Spleen (tissue), 11 donors: Measurements from ENCODE around the gene AHRR. TPM values are rescaled to one million over a fixed set of nuclear protein-coding genes. Genes with fewer than 3 reads are reported as not detected.

Experiments used
- DNase-seq: peaks from one replicate; pipeline ENCODE4 v3.0.0-alpha.2; 2020
- H3K27ac ChIP-seq, 8 donors: fragments of 200-600 bp; sonication (generic) in 7 of 8; 1 replicate in 4 of 8; 2 replicates in 4 of 8; pipeline versions ENCODE4 v1.5.0 to v1.8.0; 2016 to 2021; ENCODE audit warnings: inconsistent platforms in 4 of 8, mild to moderate bottlenecking in 4 of 8, moderate library complexity in 1 of 8
- H3K27me3 ChIP-seq, 7 donors: fragments of 200-600 bp; sonication (generic) in 6 of 7; replicated peaks in 1 of 7; 1 replicate in 4 of 7; 2 replicates in 3 of 7; pipeline versions ENCODE4 v1.5.0 to v1.8.0; 2016 to 2021; ENCODE audit warnings: inconsistent platforms in 3 of 7, mild to moderate bottlenecking in 1 of 7
- H3K36me3 ChIP-seq, 6 donors: fragments of 200-600 bp; sonication (generic) in 5 of 6; 1 replicate in 4 of 6; 2 replicates in 2 of 6; pipeline versions ENCODE4 v1.5.0 to v1.8.0; 2016 to 2021; ENCODE audit warnings: inconsistent platforms in 2 of 6
- H3K4me1 ChIP-seq, 6 donors: fragments of 200-600 bp; sonication (generic) in 5 of 6; 1 replicate in 3 of 6; 2 replicates in 3 of 6; pipeline versions ENCODE4 v1.5.0 to v1.8.0; 2016 to 2021; ENCODE audit warnings: inconsistent platforms in 3 of 6
- H3K4me3 ChIP-seq, 8 donors: fragments of 200-600 bp; sonication (generic) in 7 of 8; 1 replicate in 4 of 8; 2 replicates in 4 of 8; pipeline versions ENCODE4 v1.5.0 to v1.8.0; 2016 to 2021; ENCODE audit warnings: inconsistent platforms in 4 of 8, mild to moderate bottlenecking in 4 of 8, moderate library complexity in 2 of 8
- H3K9me3 ChIP-seq, 8 donors: fragments of 200-600 bp; sonication (generic) in 7 of 8; 1 replicate in 4 of 8; 2 replicates in 4 of 8; pipeline versions ENCODE4 v1.5.0 to v1.8.0; 2016 to 2021; ENCODE audit warnings: inconsistent platforms in 4 of 8
- CTCF ChIP-seq, 11 experiments: fragments of 200-600 bp in 7 of 11; fragments of 450-650 bp in 4 of 11; sonication (generic) in 4 of 11; IDR thresholded peaks in 8 of 11; conservative IDR thresholded peaks in 3 of 11; 1 replicate in 7 of 11; 2 replicates in 4 of 11; pipeline versions ENCODE4 v1.4.0 to v1.8.0; 2016 to 2021; ENCODE audit warnings: antibody characterized with exemption in 11 of 11, inconsistent platforms in 4 of 11, mild to moderate bottlenecking in 1 of 11
- POLR2A ChIP-seq, 3 donors: fragments of 450-650 bp; IDR thresholded peaks; one replicate each; pipeline ENCODE4 v1.5.1; 2017; ENCODE audit warnings: antibody characterized with exemption in 3 of 3, mild to moderate bottlenecking in 1 of 3
- POLR2AphosphoS5 ChIP-seq, 3 donors: sonication (generic); formaldehyde crosslinking; IDR thresholded peaks; one replicate each; pipeline ENCODE4 v1.5.1; 2017; ENCODE audit warnings: antibody characterized with exemption in 3 of 3
- WGBS, 5 donors: extraction: QIAGEN DNeasy Blood & Tissue Kit in 3 of 5; methylation state at CpG; one replicate each; pipeline versions ENCODE4 v1.1.5 to v1.1.7; 2013 to 2018; 5-methylcytosine and 5-hydroxymethylcytosine counted together
- intact Hi-C: fragments of 100-400 bp; cut with DNase I; formaldehyde crosslinking; loops from one replicate; pipeline ENCODE4 v1.15.0; 2023; ENCODE audit warnings: low total_unique reads
- polyA plus RNA-seq, 3 donors: library from polyadenylated mRNA; stranded (reverse); fragments of 200-250 nt; gene quantifications; one replicate each; pipeline ENCODE4 v1.2.1, GENCODE V29; 2013
- total RNA-seq, 7 donors: library from RNA; depleted of rRNA in 3 of 7; stranded (reverse); fragments of >200 nt in 3 of 7; fragmentation: NEBNext Ultra II Directional in 4 of 7; extraction: Animal tissue kit (Norgen Biotek cat#: 25700) in 4 of 7; gene quantifications; one replicate each; pipeline versions ENCODE4 v1.1.0 to v1.2.1, GENCODE V29; 2016 to 2021
- donor health status: healthy with polysubstance abuse.
- donor health status: DM: no; HTN: no; CAD: no; lungs with moderate emphysema.
- donor health status: DM: no; HTN: no; CAD: no.
- donor health status: Bipolar disorder and iron deficiency.
- donor health status: healthy.
- donor health status: DM: no; HTN: no; CAD: no.
- donor health status: DM: yes; HTN: yes; CAD: no.

AHRR gene
- total and polyA plus RNA-seq, 10 donors = 0.96 to 28.5 (median 13.2) TPM

GRCh38 chr5:434443-435146, 113.1 kb downstream of the AHRR start:
- intact Hi-C loops = loop anchor here (5.0 kb wide), 1 partner anchor 117 kb away; no protein-coding TSS in a partner anchor
- Histone ChIP-seq H3K4me3 (no peak overlapping the region), H3K27me3 (peaks cover 0 to 19% (median 0%) of the 10 kb centered on the region in 7 donors), H3K9me3 (no peaks in the 10 kb centered on the region), H3K4me1 (no peaks in the 10 kb centered on the region), H3K36me3 (peaks cover 0 to 21% (median 0%) of the 10 kb centered on the region in 6 donors), H3K27ac (no peak overlapping the region)
- peak; percentile 71 for DNase-seq
- WGBS, 5 donors = 87 to 94% (median 90%) methylated on average over 16 to 26 of the region's 26 CpGs
- no peak for TF ChIP-seq POLR2A (IDR thresholded peaks at IDR 0.05)
- TF ChIP-seq POLR2AphosphoS5 (IDR thresholded peaks at IDR 0.05) = no peak
- no peak for TF ChIP-seq CTCF (IDR thresholded peaks at IDR 0.05 in 8 of 11, conservative IDR thresholded peaks at IDR 0.05 in 3 of 11)

- DNase-seq = no peak
- H3K4me1 ChIP-seq = peaks cover 0 to 6% (median 4%) of the 10 kb centered on the region in 6 donors
- peaks cover 0 to 16% (median 0%) of the 10 kb centered on the region in 6 donors for H3K36me3 ChIP-seq
- H3K9me3 ChIP-seq = no peaks in the 10 kb centered on the region
- TF ChIP-seq POLR2A (IDR thresholded peaks at IDR 0.05) (no peak), POLR2AphosphoS5 (IDR thresholded peaks at IDR 0.05) (no peak), CTCF (IDR thresholded peaks at IDR 0.05 in 8 of 11, conservative IDR thresholded peaks at IDR 0.05 in 3 of 11) (no peak)
- intact Hi-C loops = loop anchor here (5.0 kb wide), 1 partner anchor 118 kb away; no protein-coding TSS in a partner anchor
- H3K27ac ChIP-seq = no peak overlapping the region
- H3K27me3 ChIP-seq = peaks cover 0 to 19% (median 0%) of the 10 kb centered on the region in 7 donors
- 86 to 93% (median 89%) methylated on average over 27 of the region's 27 CpGs for WGBS, 5 donors
- no peak overlapping the region for H3K4me3 ChIP-seq
Measured at GRCh38 chr5:435156-435790, 113.8 kb downstream of the AHRR start.

DNA sequence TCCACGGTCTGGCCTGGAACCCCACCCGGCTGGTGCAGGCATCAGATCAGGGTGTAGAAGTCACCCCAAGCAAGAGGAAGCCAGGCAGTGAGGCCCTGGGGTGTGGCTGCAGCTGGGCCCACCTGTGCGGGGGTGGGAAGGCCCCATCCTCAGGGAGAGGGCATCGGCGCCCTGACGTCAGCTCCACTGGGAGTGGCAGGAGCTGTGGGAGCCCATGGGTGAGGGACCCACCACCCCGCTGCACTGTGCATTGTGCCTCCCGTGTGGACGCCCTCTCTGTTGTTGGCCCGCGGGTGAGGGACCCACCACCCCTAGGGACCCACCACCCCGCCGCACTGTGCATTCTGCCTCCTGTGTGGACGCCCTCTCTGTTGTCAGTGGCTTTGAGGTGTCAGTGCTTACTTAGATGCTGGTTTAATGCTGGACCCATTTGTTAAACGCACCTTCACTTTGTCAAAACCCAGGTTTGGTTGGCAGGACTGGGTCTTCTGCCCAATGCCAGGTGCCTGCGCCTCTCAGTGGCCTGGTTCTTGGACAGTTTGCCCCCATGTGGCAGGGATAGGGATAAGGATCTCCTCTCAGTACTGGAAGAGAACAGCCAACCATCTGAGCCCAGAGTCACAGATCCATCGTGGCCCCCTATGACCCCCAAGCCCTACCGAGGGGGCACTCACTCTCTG, 114.6 kb downstream of the AHRR start:
- H3K27ac ChIP-seq = no peak overlapping the region
- peak; percentile 63 for DNase-seq
- H3K9me3 ChIP-seq = no peaks in the 10 kb centered on the region
- intact Hi-C loops = loop anchor here (5.0 kb wide), 1 partner anchor 119 kb away; no protein-coding TSS in a partner anchor
- H3K36me3 ChIP-seq = peaks cover 0 to 13% (median 0%) of the 10 kb centered on the region in 6 donors
- peaks cover 0 to 14% (median 12%) of the 10 kb centered on the region in 6 donors for H3K4me1 ChIP-seq
- H3K4me3 ChIP-seq = no peak overlapping the region
- 84 to 89% (median 85%) methylated on average over 13 to 18 of the region's 18 CpGs for WGBS, 5 donors
- TF ChIP-seq CTCF (IDR thresholded peaks at IDR 0.05 in 8 of 11, conservative IDR thresholded peaks at IDR 0.05 in 3 of 11) = peak in 2 of 11 experiments; percentile 17 to 19
- no peak for TF ChIP-seq POLR2A (IDR thresholded peaks at IDR 0.05)
- peak in 1 of 3 donors; percentile 13 for TF ChIP-seq POLR2AphosphoS5 (IDR thresholded peaks at IDR 0.05)
- peaks cover 0 to 19% (median 0%) of the 10 kb centered on the region in 7 donors for H3K27me3 ChIP-seq
